Chondrocyte (in vitro differentiated cells): ENCODE measurements around the gene LRRC4C. TPM values are rescaled to one million over a fixed set of nuclear protein-coding genes. Genes with fewer than 3 reads are reported as not detected.

Experiments
- DNase-seq: peaks from one replicate; pipeline ENCODE4 v3.0.0; 2021; ENCODE audit warnings: mixed read lengths, low spot score
- H3K27ac Mint-ChIP-seq: one replicate; pipeline ENCODE4 v1.8.0; 2021; ENCODE audit warnings: mild to moderate bottlenecking, moderate library complexity, mixed read lengths; ENCODE audit not compliant: unreplicated experiment
- H3K27me3 Mint-ChIP-seq: 2 replicates; pipeline ENCODE4 v1.8.0; 2021; ENCODE audit warnings: low read depth, mixed read lengths
- H3K36me3 Mint-ChIP-seq: 2 replicates; pipeline ENCODE4 v1.8.0; 2021; ENCODE audit warnings: low read depth, mixed read lengths
- H3K4me1 Mint-ChIP-seq: 2 replicates; pipeline ENCODE4 v1.8.0; 2021; ENCODE audit warnings: low read depth, mild to moderate bottlenecking, mixed read lengths
- H3K4me3 Mint-ChIP-seq: one replicate; pipeline ENCODE4 v1.8.0; 2021; ENCODE audit warnings: mild to moderate bottlenecking, moderate library complexity, mixed read lengths; ENCODE audit not compliant: unreplicated experiment
- H3K9me3 Mint-ChIP-seq: 2 replicates; pipeline ENCODE4 v1.8.0; 2021; ENCODE audit warnings: low read depth, mixed read lengths
- CTCF ChIP-seq: fragments of 200-600 bp; sonication (generic); IDR thresholded peaks from 2 replicates; pipeline ENCODE4 v1.5.0; 2021; ENCODE audit warnings: antibody characterized with exemption, mild to moderate bottlenecking, moderate library complexity
- total RNA-seq: library from RNA; stranded (reverse); gene quantifications from 3 replicates; pipeline ENCODE4 v1.2.1, GENCODE V29; 2021

LRRC4C gene
- total RNA-seq, 1 donor from 2014 or later: 0.72 TPM

GRCh38 chr11:41449483-41450050 lies 9.9 kb downstream of the LRRC4C start:
- Mint-ChIP-seq H3K36me3 (no peaks in the 10 kb centered on the region), H3K27me3 (peaks cover 5% of the 10 kb centered on the region), H3K9me3 (no peaks in the 10 kb centered on the region), H3K4me3 (no peak overlapping the region), H3K4me1 (no peaks in the 10 kb centered on the region), H3K27ac (no peak overlapping the region)
- DNase-seq: no peak
- no peak for TF ChIP-seq CTCF

DNA sequence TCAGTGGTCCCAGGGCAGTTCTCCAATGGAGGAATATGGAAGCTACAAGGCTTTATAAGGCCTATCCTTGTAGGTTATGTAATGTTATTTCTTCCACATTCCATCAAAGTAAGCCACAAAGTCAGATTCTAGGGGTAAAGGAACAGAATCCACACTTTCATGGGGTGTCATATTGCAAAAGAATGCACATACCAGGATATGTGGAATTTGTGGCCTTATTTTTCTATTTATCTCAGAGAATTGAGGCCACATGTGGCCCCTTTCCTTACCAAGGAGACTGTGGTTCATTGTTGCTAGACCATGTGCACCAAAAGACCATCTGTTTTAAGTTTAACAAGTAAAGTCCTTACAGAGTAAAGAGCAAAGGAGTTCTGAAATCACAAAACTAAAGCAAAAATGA lies 12.9 kb downstream of the LRRC4C start:
- Mint-ChIP-seq H3K4me3 (no peak overlapping the region), H3K36me3 (no peaks in the 10 kb centered on the region), H3K27me3 (peaks cover 5% of the 10 kb centered on the region), H3K27ac (no peak overlapping the region), H3K4me1 (no peaks in the 10 kb centered on the region), H3K9me3 (no peaks in the 10 kb centered on the region)
- DNase-seq: no peak
- no peak for TF ChIP-seq CTCF

GRCh38 chr11:41446107-41446506 lies 13.3 kb downstream of the LRRC4C start:
- Mint-ChIP-seq H3K27me3 (peaks cover 5% of the 10 kb centered on the region), H3K27ac (no peak overlapping the region), H3K4me3 (no peak overlapping the region), H3K4me1 (no peaks in the 10 kb centered on the region), H3K36me3 (no peaks in the 10 kb centered on the region), H3K9me3 (no peaks in the 10 kb centered on the region)
- no peak for TF ChIP-seq CTCF
- no peak for DNase-seq

GRCh38 chr11:41437006-41437490 lies 22.4 kb downstream of the LRRC4C start:
- Mint-ChIP-seq H3K27me3 (peaks cover 6% of the 10 kb centered on the region), H3K9me3 (no peaks in the 10 kb centered on the region), H3K36me3 (no peaks in the 10 kb centered on the region), H3K27ac (no peak overlapping the region), H3K4me1 (no peaks in the 10 kb centered on the region), H3K4me3 (no peak overlapping the region)
- no peak for DNase-seq
- no peak for TF ChIP-seq CTCF

DNA sequence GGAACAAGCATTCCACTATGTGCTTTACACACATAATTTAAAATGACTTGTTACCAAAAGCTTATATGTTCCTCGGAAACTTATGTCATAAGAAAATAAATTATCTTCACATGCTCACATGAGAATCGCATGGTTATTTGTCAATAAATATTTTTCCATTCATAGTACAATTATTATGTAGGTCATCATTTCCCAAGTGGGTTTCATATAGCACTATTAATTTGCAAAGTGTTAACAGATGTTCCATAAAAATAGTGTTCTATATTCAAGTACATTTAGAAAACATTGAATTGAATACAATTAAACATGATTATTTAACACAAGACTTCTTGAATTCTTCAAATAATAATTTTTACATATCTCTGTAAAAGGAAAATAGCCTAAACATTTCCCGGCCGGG lies 23.9 kb downstream of the LRRC4C start:
- Mint-ChIP-seq H3K36me3 (no peaks in the 10 kb centered on the region), H3K9me3 (no peaks in the 10 kb centered on the region), H3K4me3 (no peak overlapping the region), H3K27ac (no peak overlapping the region), H3K27me3 (peaks cover 6% of the 10 kb centered on the region), H3K4me1 (no peaks in the 10 kb centered on the region)
- DNase-seq: no peak
- TF ChIP-seq CTCF: no peak
